Measurements from ENCODE around the gene ACOT2. TPM values are rescaled to one million over a fixed set of nuclear protein-coding genes. Genes with fewer than 3 reads are reported as not detected.

ACOT2 gene
- total RNA-seq, 1 donor from 2014 or later = 98.7 TPM

DNA sequence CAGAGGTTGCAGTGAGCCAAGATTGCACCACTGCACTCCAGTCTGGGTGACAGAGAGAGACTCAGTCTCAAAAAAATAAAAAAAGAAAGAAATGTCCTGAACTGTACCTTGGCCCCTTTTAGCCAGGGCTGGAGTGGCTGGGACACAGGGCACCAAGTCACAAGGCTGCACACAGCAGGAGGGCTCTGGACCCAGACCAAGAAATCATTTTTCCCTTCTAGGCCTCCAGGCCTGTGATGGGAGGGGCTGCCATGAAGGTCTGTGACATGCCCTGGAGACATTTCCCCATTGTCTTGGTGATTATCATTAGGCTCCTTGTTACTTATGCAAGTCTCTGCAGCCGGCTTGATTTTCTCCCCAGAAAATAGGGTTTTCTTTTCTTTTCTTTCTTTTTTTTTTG, 38.2 kb downstream of the ACOT2 start:
- no peak for DNase-seq (ENCODE audit: low spot score)
- intact Hi-C loops (cut with DNase I) = no loop called here

DNA sequence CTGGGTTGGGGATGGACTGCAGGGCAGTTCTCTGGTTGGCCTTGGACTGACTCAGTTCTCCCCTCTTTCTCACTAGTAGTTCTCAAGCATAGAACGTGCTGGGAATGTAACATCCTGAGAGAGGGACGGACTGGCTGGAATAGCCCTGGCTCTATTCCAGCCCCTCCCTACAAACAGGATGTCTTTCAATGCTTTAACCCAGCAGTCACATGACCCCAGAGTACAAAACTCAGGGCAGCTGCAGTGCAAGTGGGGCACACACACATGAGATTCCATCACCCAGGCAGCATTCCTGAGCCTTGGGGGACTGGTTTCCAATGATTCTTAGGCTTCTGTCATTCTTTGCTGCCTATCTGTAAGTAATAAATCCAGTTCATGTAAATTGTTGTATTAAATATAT, 41.7 kb downstream of the ACOT2 start:
- intact Hi-C loops (cut with DNase I) = no loop called here
- DNase-seq (ENCODE audit: low spot score) = no peak

DNA sequence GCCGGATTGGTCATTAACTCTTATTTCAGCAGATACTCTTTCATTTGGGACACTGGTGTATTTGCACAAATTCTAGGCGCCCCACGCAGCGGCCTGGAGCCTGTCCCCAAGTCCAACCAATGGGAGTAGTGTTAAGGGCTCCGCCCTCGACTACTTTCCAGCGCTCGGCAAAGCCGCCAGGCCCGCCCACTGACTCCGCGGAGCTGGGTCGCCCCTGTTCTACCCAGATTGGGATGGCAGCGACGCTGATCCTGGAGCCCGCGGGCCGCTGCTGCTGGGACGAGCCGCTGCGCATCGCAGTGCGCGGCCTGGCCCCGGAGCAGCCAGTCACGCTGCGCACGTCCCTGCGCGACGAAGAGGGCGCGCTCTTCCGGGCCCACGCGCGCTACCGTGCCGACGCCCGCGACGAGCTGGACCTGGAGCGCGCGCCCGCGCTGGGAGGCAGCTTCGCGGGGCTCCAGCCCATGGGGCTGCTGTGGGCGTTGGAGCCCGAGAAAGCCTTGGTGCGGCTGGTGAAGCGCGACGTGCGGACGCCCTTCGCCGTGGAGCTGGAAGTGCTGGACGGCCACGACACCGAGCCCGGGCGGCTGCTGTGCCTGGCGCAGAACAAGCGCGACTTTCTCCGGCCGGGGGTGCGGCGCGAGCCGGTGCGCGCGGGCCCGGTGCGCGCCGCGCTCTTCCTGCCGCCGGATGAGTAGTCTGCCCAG, 43.5 kb downstream of the ACOT2 start, which contains the start of gene ACOT6:
Gene ACOT6, plus strand, starts transcription at position 179 of the 707 bp plus-strand sequence. Its CDS starts 55 bp downstream, at position 234.
- DNase-seq (ENCODE audit: low spot score) = peak; percentile 82
- intact Hi-C loops (cut with DNase I) = no loop called here

DNA sequence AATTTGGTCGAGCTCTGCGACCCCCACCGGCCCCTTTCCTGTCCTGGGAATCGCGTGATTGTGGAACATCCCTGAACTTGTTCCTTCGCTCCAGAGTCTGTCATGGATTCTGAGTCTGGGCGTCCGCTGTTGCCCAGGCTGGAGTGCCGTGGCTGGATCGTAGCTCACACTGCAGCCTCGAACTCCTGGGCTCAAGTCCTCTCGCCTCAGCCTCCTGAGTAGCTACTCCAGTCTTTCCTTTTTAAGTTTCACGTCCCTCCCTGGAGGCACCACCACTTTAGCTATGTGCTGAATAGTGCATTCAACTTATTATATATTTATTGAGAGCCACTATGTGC, 44.0 kb downstream of the ACOT2 start:
- intact Hi-C loops (cut with DNase I) = no loop called here
- DNase-seq (ENCODE audit: low spot score) = no peak

DNA sequence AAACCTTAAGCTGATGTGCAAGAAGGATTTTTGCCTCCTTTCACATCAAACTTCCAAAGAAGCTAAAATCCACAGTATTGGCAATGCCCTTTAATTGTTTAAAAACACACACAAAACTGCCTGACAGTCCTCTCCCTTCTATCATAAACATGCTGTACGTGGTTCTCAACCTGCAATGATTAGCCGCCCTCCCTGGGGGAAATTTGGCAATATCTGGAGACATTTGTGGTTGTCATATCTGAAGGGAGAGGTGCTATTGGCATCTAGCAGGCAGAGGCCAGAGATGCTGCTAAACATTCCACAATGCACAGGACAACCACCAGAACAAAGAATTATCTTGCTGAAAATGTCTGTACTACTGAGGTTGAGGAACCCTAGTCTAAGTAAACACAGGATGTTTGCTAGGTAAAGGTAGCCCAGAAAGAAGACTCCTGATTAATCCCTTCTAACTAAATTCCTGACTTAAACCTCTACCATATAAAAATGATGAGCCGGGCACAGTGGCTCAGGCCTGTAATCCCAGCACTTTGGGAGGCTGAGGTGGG, 44.5 kb downstream of the ACOT2 start:
- no peak for DNase-seq (ENCODE audit: low spot score)
- intact Hi-C loops (cut with DNase I) = no loop called here

DNA sequence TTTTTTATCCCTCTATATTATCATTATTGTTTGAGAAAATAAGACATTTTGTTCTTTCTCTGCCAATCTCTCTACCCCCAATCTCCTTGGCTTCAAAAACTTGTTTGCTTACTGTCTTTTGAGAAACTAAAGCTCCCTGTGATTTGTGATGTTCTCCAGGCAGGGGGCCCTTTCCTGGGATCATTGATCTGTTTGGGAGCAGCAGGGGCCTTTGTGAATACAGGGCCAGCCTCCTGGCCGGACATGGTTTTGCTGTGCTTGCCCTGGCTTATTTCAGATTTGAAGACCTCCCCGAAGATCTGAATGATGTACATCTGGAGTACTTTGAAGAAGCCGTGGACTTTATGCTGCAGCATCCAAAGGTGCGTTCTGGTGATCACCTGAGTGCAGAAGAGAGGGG, 47.8 kb downstream of the ACOT2 start:
- intact Hi-C loops (cut with DNase I) = no loop called here
- DNase-seq (ENCODE audit: low spot score) = no peak

DNA sequence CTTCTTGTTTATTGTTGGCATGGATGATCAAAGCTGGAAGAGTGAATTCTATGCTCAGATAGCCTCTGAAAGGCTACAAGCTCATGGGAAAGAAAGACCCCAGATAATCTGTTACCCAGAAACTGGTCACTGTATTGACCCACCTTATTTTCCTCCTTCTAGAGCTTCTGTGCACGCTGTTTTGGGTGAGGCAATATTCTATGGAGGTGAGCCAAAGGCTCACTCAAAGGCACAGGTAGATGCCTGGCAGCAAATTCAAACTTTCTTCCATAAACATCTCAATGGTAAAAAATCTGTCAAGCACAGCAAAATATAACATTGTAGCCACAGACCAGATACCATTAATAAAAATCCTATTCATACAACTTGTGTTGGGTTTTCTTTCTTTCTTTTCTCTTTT, 50.5 kb downstream of the ACOT2 start:
- intact Hi-C loops (cut with DNase I) = no loop called here
- no peak for DNase-seq (ENCODE audit: low spot score)

DNA sequence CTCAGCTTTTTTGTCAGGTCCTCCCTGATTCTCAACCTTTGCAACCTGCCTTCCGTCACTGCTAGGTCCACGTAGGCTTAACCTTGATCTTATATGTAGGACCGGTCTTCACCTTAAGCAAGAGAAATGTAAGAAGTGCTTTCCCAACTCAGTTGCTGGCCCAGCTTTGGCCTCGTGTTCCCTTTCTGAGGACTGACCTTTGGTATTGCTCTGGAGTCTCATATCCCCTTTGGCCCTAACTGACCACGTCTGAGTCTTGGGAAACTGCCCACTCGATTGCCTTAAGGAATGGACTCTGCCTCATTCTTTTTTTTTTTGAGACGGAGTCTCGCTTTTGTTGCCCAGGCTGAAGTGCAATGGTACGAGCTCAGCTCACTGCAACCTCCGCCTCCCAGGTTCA, 51.3 kb downstream of the ACOT2 start:
- no peak for DNase-seq (ENCODE audit: low spot score)
- intact Hi-C loops (cut with DNase I) = no loop called here

DNA sequence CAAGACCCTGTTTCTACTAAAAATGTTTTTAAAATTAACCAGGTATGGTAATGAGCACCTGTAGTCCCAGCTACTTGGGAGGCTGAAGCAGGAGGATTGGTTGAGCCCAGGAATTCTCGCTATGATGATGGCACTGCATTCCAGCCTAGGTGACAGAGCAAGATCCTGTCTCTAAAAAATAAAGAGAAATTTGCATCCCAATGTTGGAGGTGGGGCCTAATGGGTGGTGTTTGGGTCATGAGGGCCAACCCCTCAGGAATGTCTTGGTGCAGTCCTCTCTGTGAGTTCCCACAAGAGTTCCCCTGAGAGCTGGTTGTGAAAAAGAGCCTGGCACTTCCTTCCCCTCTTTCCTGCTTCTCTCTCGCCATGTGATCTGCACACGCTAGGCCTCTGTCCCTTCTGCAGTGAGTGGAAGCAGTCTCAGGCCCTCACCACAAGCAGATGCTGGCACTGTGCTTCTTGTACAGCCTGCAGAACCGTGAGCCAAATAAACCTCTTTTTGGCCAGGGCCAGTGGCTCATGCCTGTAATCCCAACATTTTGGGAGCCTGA, 54.6 kb downstream of the ACOT2 start:
- intact Hi-C loops (cut with DNase I) = no loop called here
- no peak for DNase-seq (ENCODE audit: low spot score)

Other genes starting within 250 kb of the ACOT2 start
- 34.9 TPM for gene NUMB, start 110.7 kb upstream of the ACOT2 start, total RNA-seq
- gene RIOX1, start 78.3 kb upstream of the ACOT2 start, total RNA-seq = 7.3 TPM
- 19.9 TPM for gene ACOT1, start 32.1 kb upstream of the ACOT2 start, total RNA-seq
- 0.19 TPM for gene HEATR4, start 10.3 kb upstream of the ACOT2 start, total RNA-seq
- 0.73 TPM for gene ACOT4, start 22.7 kb downstream of the ACOT2 start, total RNA-seq
- gene ACOT6, start 43.3 kb downstream of the ACOT2 start, total RNA-seq = not detected
- 17.1 TPM for gene DNAL1, start 75.8 kb downstream of the ACOT2 start, total RNA-seq
- 45.9 TPM for gene PNMA1, start 145.2 kb downstream of the ACOT2 start, total RNA-seq